ENCODE results near the gene NUCKS1. TPM values are rescaled to one million over a fixed set of nuclear protein-coding genes. Genes with fewer than 3 reads are reported as not detected.

Gene NUCKS1
- total RNA-seq, 4 donors from 2014 or later = 130 to 180 (median 138) TPM

DNA sequence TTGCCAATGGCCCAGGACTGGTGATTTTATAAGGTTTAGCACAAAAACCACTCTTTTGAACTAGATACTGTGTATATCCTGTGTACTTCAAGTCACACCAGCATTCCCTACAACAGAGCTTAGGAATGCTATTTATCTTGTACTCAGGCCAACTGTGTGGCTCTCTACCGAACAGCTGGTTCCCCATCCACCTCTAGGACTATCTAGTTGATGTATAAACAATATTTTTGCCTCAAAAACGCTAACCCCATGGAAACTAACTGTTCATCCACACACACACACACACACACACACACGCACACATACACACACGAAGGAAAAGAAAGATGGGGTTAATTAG is 41.0 kb downstream of the NUCKS1 start:
- ATAC-seq = no peak
- 28 to 29% methylated on average over 4 of the region's 4 CpGs for WGBS, 2 donors (ENCODE audit: low coverage in 1 of 2)

DNA sequence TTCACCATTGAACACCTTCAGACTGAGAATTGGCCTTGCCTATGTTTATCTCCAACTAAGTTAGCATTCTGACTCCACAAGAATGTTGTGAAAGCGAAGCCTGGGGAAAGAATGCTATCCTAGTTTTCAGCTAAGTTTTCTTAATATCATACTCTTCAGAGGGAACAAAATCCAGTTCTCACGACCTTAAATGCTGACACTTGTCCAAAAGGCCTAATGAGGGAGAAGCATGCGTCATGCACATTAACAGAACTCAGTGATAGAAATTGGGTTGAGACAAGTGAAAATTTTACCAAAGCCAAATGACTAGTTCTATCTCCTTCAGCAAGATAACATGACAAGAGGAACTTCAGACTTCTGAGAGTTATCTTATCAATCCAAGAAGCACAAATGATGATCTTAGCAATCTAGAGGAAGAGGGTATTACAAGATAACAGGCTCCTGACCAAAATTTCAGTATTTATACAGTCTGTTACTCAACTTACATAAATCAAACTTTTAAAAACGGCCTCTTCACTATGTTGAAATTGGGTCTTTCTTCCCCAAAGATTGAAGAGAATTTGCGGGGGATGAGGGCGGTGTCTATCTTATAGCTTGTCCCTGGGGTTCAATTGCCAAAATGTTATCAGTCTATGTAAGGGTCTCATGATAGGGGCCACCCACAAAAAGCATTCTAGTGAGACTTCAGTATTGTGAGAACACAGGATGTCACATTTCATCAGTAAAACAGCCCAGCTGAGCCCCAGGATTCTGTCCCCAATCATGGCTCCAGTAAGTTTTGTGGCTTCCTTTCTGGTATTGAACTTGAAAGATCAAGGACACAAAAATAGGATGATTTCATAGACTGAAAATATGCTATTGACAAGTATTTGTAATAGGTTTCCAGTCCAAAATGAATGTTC is 43.1 kb downstream of the NUCKS1 start:
- Histone ChIP-seq H3K27ac (peak overlapping the region in 1 of 4 donors; percentile 6), H3K27me3 (no peaks in the 10 kb centered on the region), H3K9me3 (no peaks in the 10 kb centered on the region), H3K4me1 (peaks cover 0 to 27% (median 7%) of the 10 kb centered on the region in 3 donors), H3K36me3 (peaks cover 0 to 30% of the 10 kb centered on the region in 2 donors), H3K4me3 (no peak overlapping the region)
- WGBS, 2 donors (ENCODE audit: low coverage in 1 of 2) = 63 to 77% methylated on average over 4 to 6 of the region's 6 CpGs
- TF ChIP-seq EP300 (IDR thresholded peaks at IDR 0.05) = no peak
- no peak for TF ChIP-seq POLR2A (IDR thresholded peaks at IDR 0.05)
- no peak for TF ChIP-seq POLR2AphosphoS5 (IDR thresholded peaks at IDR 0.05)
- TF ChIP-seq, protein P1, sequence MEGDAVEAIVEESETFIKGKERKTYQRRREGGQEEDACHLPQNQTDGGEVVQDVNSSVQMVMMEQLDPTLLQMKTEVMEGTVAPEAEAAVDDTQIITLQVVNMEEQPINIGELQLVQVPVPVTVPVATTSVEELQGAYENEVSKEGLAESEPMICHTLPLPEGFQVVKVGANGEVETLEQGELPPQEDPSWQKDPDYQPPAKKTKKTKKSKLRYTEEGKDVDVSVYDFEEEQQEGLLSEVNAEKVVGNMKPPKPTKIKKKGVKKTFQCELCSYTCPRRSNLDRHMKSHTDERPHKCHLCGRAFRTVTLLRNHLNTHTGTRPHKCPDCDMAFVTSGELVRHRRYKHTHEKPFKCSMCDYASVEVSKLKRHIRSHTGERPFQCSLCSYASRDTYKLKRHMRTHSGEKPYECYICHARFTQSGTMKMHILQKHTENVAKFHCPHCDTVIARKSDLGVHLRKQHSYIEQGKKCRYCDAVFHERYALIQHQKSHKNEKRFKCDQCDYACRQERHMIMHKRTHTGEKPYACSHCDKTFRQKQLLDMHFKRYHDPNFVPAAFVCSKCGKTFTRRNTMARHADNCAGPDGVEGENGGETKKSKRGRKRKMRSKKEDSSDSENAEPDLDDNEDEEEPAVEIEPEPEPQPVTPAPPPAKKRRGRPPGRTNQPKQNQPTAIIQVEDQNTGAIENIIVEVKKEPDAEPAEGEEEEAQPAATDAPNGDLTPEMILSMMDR (IDR thresholded peaks at IDR 0.05) = no peak
- ATAC-seq = no peak

More for the DNA sequence above, 41.0 kb downstream of the NUCKS1 start:
- no peak overlapping the region for H3K4me3 ChIP-seq
- H3K4me1 ChIP-seq = peaks cover 0 to 43% (median 7%) of the 10 kb centered on the region in 3 donors
- no peaks in the 10 kb centered on the region for H3K9me3 ChIP-seq
- H3K27ac ChIP-seq = no peak overlapping the region
- H3K27me3 ChIP-seq = no peaks in the 10 kb centered on the region
- TF ChIP-seq EP300 (IDR thresholded peaks at IDR 0.05) = no peak
- TF ChIP-seq, protein P1 (IDR thresholded peaks at IDR 0.05) = no peak
- TF ChIP-seq POLR2AphosphoS5 (IDR thresholded peaks at IDR 0.05) = no peak
- TF ChIP-seq POLR2A (IDR thresholded peaks at IDR 0.05) = no peak
- peaks cover 0 to 20% of the 10 kb centered on the region in 2 donors for H3K36me3 ChIP-seq

DNA sequence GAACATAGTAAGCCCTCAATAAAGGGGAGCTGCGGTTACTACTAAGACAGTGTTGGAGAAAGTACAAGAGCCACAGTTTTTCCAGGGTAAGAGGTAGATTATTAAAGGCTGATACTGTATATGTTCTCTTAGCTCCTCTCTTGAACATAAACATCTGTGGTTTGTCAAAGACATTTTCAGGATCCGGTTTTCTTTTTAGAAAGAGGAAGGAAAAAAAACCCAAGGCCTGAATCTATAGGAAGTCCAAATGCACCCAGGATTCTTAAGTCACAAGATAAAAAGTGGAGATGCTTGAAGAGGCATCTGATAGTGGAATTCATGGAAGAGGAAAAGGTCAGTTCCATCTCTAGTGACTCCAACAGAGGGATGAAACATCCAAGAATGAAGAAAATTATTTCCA is 45.1 kb downstream of the NUCKS1 start:
- Histone ChIP-seq H3K4me1 (peaks cover 0 to 20% (median 3%) of the 10 kb centered on the region in 3 donors), H3K27me3 (no peaks in the 10 kb centered on the region), H3K4me3 (no peak overlapping the region), H3K36me3 (peaks cover 0 to 33% of the 10 kb centered on the region in 2 donors), H3K9me3 (no peaks in the 10 kb centered on the region), H3K27ac (no peak overlapping the region)
- no peak for ATAC-seq
- TF ChIP-seq POLR2AphosphoS5 (IDR thresholded peaks at IDR 0.05) (no peak), POLR2A (IDR thresholded peaks at IDR 0.05) (no peak), EP300 (IDR thresholded peaks at IDR 0.05) (no peak)
- TF ChIP-seq, protein P1 (IDR thresholded peaks at IDR 0.05) = no peak
- 48 to 60% methylated on average over 2 of the region's 2 CpGs for WGBS, 2 donors (ENCODE audit: low coverage in 1 of 2)

DNA sequence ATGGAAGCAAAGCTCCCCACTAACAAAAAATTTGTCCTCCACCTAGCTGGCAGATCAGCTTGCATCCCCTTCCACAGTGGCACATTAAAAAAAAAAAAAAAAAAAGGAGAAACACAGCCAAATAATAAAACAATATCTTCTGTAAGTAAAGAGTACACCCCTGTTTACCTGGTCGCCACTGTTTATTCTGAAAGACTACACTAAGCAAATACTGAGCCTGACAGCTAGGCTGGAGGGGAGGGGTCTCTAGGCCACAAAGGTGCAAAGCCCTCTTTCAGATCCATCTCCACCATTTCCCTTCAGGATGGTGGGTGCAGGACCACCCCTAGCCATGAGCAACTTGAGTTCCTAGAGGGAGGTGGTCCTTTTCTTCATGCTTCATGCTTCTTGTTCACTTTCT is 46.9 kb downstream of the NUCKS1 start:
- no peak overlapping the region for H3K27ac ChIP-seq
- TF ChIP-seq POLR2AphosphoS5 (IDR thresholded peaks at IDR 0.05) (no peak), EP300 (IDR thresholded peaks at IDR 0.05) (no peak), POLR2A (IDR thresholded peaks at IDR 0.05) (no peak)
- TF ChIP-seq, protein P1 (IDR thresholded peaks at IDR 0.05) = no peak
- H3K9me3 ChIP-seq = no peaks in the 10 kb centered on the region
- H3K27me3 ChIP-seq = no peaks in the 10 kb centered on the region
- ATAC-seq = no peak
- H3K36me3 ChIP-seq = peaks cover 0 to 29% of the 10 kb centered on the region in 2 donors
- WGBS, 2 donors (ENCODE audit: low coverage in 1 of 2) = 100% methylated on average over 1 of the region's 1 CpG
- peaks cover 0 to 12% (median 0%) of the 10 kb centered on the region in 3 donors for H3K4me1 ChIP-seq
- H3K4me3 ChIP-seq = no peak overlapping the region

DNA sequence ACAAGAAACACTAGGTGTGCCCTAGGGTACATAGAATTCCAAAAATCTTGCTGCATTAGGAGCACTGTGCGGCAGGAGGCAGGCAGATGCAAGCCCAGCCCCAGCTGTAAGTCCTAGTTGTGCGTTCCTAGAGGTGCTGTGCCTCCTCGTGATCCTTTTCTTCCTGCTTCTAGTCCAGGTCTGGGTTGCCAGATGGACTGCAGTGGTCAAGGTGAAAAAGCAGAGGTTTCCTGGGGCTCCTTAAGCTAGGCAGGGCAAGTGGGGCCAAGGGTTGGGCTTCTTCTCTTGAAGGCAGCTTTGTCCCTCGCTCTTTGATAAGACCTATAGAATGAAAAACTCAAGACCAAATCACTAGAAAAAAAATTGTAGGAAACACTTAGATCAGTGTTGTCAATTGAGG is 48.1 kb downstream of the NUCKS1 start:
- Histone ChIP-seq H3K36me3 (peaks cover 0 to 24% of the 10 kb centered on the region in 2 donors), H3K4me3 (no peak overlapping the region), H3K27me3 (no peaks in the 10 kb centered on the region), H3K9me3 (no peaks in the 10 kb centered on the region), H3K27ac (no peak overlapping the region), H3K4me1 (peaks cover 0 to 12% (median 0%) of the 10 kb centered on the region in 3 donors)
- ATAC-seq = no peak
- TF ChIP-seq POLR2AphosphoS5 (IDR thresholded peaks at IDR 0.05) (no peak), EP300 (IDR thresholded peaks at IDR 0.05) (no peak), POLR2A (IDR thresholded peaks at IDR 0.05) (no peak)
- TF ChIP-seq, protein P1 (IDR thresholded peaks at IDR 0.05) = no peak
- whole genome bisulfite sequencing, 2 donors (ENCODE audit: low coverage in 1 of 2) = 89 to 100% methylated on average over 2 to 4 of the region's 4 CpGs
